H1 (cell line): ENCODE data around the gene TASOR2. TPM values are rescaled to one million over a fixed set of nuclear protein-coding genes. Genes with fewer than 3 reads are reported as not detected.

Experiments used
- CTCF ChIA-PET: fragments of 300-600 bp; sonication (Branson Sonifier 250); formaldehyde crosslinking; loops from one replicate; lab custom pipeline; 2021; ENCODE audit not compliant: partially characterized antibody; lab: Charles Lee
- POLR2A ChIA-PET: fragments of 300-600 bp; sonication (Branson Sonifier 250); formaldehyde crosslinking; loops from one replicate; lab custom pipeline; 2021; ENCODE audit warnings: inconsistent platforms; ENCODE audit not compliant: partially characterized antibody; lab: Charles Lee
- DNase-seq, 2 experiments: peaks; one replicate each; pipeline versions ENCODE4 v3.0.0 to v3.0.0-alpha.2; 2010 to 2022; ENCODE audit warnings: low spot score in 2 of 2, low read depth in 1 of 2, mixed read lengths in 1 of 2
- FAIRE-seq: peaks from 2 replicates; lab custom pipeline; 2011; peaks lifted over from hg19 to GRCh38; lab: Jason Lieb, UNC
- H2AFZ ChIP-seq: 2 replicates; pipeline ENCODE4 v1.8.1; 2012; ENCODE audit warnings: low read length, inconsistent platforms
- H2AK5ac ChIP-seq: 2 replicates; pipeline ENCODE4 v1.6.1; 2013; ENCODE audit warnings: low read depth, low read length
- H2BK120ac ChIP-seq: replicated peaks from 2 replicates; pipeline ENCODE3; 2013; ENCODE audit warnings: low read depth, low read length, inconsistent platforms
- H2BK12ac ChIP-seq: 2 replicates; pipeline ENCODE4 v1.6.1; 2013; ENCODE audit warnings: low read depth, low read length
- H2BK15ac ChIP-seq: 2 replicates; pipeline ENCODE4 v1.6.1; 2013; ENCODE audit warnings: low read length
- H2BK20ac ChIP-seq: 2 replicates; pipeline ENCODE4 v1.6.1; 2013; ENCODE audit warnings: low read length
- H2BK5ac ChIP-seq: 2 replicates; pipeline ENCODE4 v1.6.1; 2013; ENCODE audit warnings: low read depth, low read length
- H3K14ac ChIP-seq: 2 replicates; pipeline ENCODE4 v1.6.1; 2013; ENCODE audit warnings: inconsistent platforms; ENCODE audit not compliant: insufficient read length
- H3K18ac ChIP-seq: 2 replicates; pipeline ENCODE4 v1.6.1; 2013; ENCODE audit warnings: low read length; ENCODE audit errors: extremely low read depth
- H3K23ac ChIP-seq: 2 replicates; pipeline ENCODE4 v1.6.1; 2013; ENCODE audit warnings: inconsistent platforms; ENCODE audit not compliant: insufficient read length
- H3K23me2 ChIP-seq: 2 replicates; pipeline ENCODE4 v1.6.1; 2013; ENCODE audit warnings: low read depth, low read length
- H3K27ac ChIP-seq: 2 replicates; pipeline ENCODE4 v1.6.1; 2011; ENCODE audit warnings: low read depth, low read length, inconsistent platforms
- H3K27me3 ChIP-seq, 4 experiments: replicated peaks in 1 of 4; 1 replicate in 1 of 4; 2 replicates in 3 of 4; pipeline versions ENCODE4 v1.6.1 to v1.8.1; 2011 to 2013; ENCODE audit warnings: low read length in 3 of 4, mild to moderate bottlenecking in 3 of 4, inconsistent platforms in 2 of 4, mixed read lengths in 2 of 4, moderate library complexity in 1 of 4; ENCODE audit not compliant: control insufficient read depth in 3 of 4, insufficient read depth in 3 of 4; ENCODE audit errors: extremely low read depth in 1 of 4
- H3K36me3 ChIP-seq, 4 experiments: 2 replicates each; pipeline versions ENCODE4 v1.6.1 to v1.8.1; 2011 to 2013; ENCODE audit warnings: mild to moderate bottlenecking in 4 of 4, low read length in 3 of 4, moderate library complexity in 2 of 4, control low read depth in 1 of 4, inconsistent platforms in 1 of 4; ENCODE audit not compliant: insufficient read depth in 4 of 4, control insufficient read depth in 2 of 4
- H3K4ac ChIP-seq: replicated peaks from 2 replicates; pipeline ENCODE3; 2013; ENCODE audit warnings: low read length, low read depth, mixed read lengths, inconsistent platforms; ENCODE audit not compliant: insufficient read length
- H3K4me1 ChIP-seq, 4 experiments: replicated peaks in 1 of 4; 1 replicate in 1 of 4; 2 replicates in 3 of 4; pipeline versions ENCODE4 v1.6.1 to v1.8.1; 2011 to 2013; ENCODE audit warnings: low read length in 3 of 4, inconsistent platforms in 2 of 4, mixed read lengths in 1 of 4; ENCODE audit not compliant: insufficient read depth in 4 of 4, control insufficient read depth in 3 of 4
- H3K4me2 ChIP-seq, 2 experiments: 2 replicates each; pipeline versions ENCODE4 v1.6.1 to v1.8.1; 2011 to 2013; ENCODE audit warnings: low read depth in 2 of 2, low read length in 2 of 2, control low read depth in 1 of 2, inconsistent platforms in 1 of 2, mild to moderate bottlenecking in 1 of 2; ENCODE audit not compliant: insufficient read depth in 1 of 2
- H3K4me3 ChIP-seq, 4 experiments: fragments of 200-600, 300-600 bp in 1 of 4; sonication (generic), shearing (Covaris generic), sonication (Bioruptor Twin) in 1 of 4; 2 replicates each; pipeline versions ENCODE4 v1.5.1 to v1.8.1; 2011 to 2016; ENCODE audit warnings: low read length in 4 of 4, low read depth in 3 of 4, control low read depth in 2 of 4, inconsistent platforms in 2 of 4, mild to moderate bottlenecking in 2 of 4, mixed read lengths in 1 of 4, moderate library complexity in 1 of 4; ENCODE audit not compliant: insufficient read depth in 2 of 4; ENCODE audit errors: extremely low read depth in 1 of 4
- H3K56ac ChIP-seq: replicated peaks from 2 replicates; pipeline ENCODE3; 2013; ENCODE audit warnings: low read depth, mild to moderate bottlenecking, mixed read lengths, low read length, inconsistent platforms; ENCODE audit not compliant: insufficient read length
- H3K79me1 ChIP-seq: 2 replicates; pipeline ENCODE4 v1.6.1; 2013; ENCODE audit warnings: low read depth, low read length, control low read depth
- H3K79me2 ChIP-seq, 2 experiments: 2 replicates each; pipeline versions ENCODE4 v1.6.1 to v1.8.1; 2012 to 2013; ENCODE audit warnings: low read length in 2 of 2, mild to moderate bottlenecking in 2 of 2, inconsistent platforms in 1 of 2; ENCODE audit not compliant: insufficient read depth in 2 of 2, control insufficient read depth in 1 of 2
- H3K9ac ChIP-seq, 4 experiments: replicated peaks in 1 of 4; 1 replicate in 1 of 4; 2 replicates in 3 of 4; pipeline versions ENCODE4 v1.6.1 to v1.8.1; 2011 to 2013; ENCODE audit warnings: low read depth in 3 of 4, low read length in 3 of 4, control low read depth in 2 of 4, mild to moderate bottlenecking in 2 of 4, moderate library complexity in 2 of 4, inconsistent platforms in 1 of 4; ENCODE audit errors: extremely low read depth in 1 of 4
- H3K9me3 ChIP-seq, 2 experiments: 2 replicates each; pipeline versions ENCODE4 v1.6.1 to v1.8.1; 2012 to 2013; ENCODE audit warnings: mild to moderate bottlenecking in 2 of 2, moderate library complexity in 2 of 2, control low read depth in 1 of 2, inconsistent platforms in 1 of 2, low read depth in 1 of 2, low read length in 1 of 2, mixed read lengths in 1 of 2; ENCODE audit not compliant: insufficient read depth in 2 of 2
- H4K20me1 ChIP-seq, 2 experiments: replicated peaks in 1 of 2; 2 replicates each; pipeline versions ENCODE3 to v1.8.1; 2011 to 2013; ENCODE audit warnings: inconsistent platforms in 2 of 2, low read length in 2 of 2, mild to moderate bottlenecking in 1 of 2; ENCODE audit not compliant: insufficient read depth in 2 of 2, control insufficient read depth in 1 of 2
- H4K5ac ChIP-seq: 2 replicates; pipeline ENCODE4 v1.6.1; 2013; ENCODE audit warnings: low read length, low read depth, mixed read lengths, inconsistent platforms; ENCODE audit not compliant: insufficient read length
- H4K8ac ChIP-seq: 2 replicates; pipeline ENCODE4 v1.8.0; 2013; ENCODE audit warnings: mild to moderate bottlenecking, moderate library complexity, low read length, inconsistent platforms; ENCODE audit not compliant: insufficient read depth; ENCODE audit errors: extremely low read depth
- H4K91ac ChIP-seq: replicated peaks from 2 replicates; pipeline ENCODE3; 2013; ENCODE audit warnings: low read length, mixed read lengths, inconsistent platforms; ENCODE audit not compliant: insufficient read length
- WGBS, 2 experiments: shearing (Covaris generic) in 1 of 2; methylation state at CpG; one replicate each; pipeline versions ENCODE4 v1.1.6 to v1.1.7; 2013 to 2015; ENCODE audit warnings: low lambda C conversion rate in 2 of 2, mixed read lengths in 2 of 2, inconsistent platforms in 1 of 2, low coverage in 1 of 2, missing lambda C conversion rate in 1 of 2; ENCODE audit not compliant: insufficient replicate concordance in 2 of 2, insufficient coverage in 1 of 2, insufficient read length in 1 of 2; ENCODE audit errors: extremely low coverage in 1 of 2, missing lambda C conversion rate in 1 of 2; 5-methylcytosine and 5-hydroxymethylcytosine counted together
- polyA plus RNA-seq, 7 experiments: library from polyadenylated mRNA; depleted of rRNA in 3 of 7; stranded (reverse) in 5 of 7; unstranded in 2 of 7; fragments of >200 nt in 5 of 7; fragments of 200-250 nt in 2 of 7; gene quantifications; 1 replicate in 5 of 7; 2 replicates in 1 of 7; 4 replicates in 1 of 7; pipeline versions ENCODE4 v1.2.1 to v1.2.3, GENCODE V29; 2011 to 2013; ENCODE audit warnings: missing spikeins in 2 of 7, mixed read lengths in 2 of 7
- total RNA-seq: library from RNA; stranded (reverse); fragmentation: NEBNext Ultra II Directional; extraction: Animal tissue kit (Norgen Biotek cat#: 25700); gene quantifications from 2 replicates; pipeline ENCODE4 v1.2.1, GENCODE V29; 2021

TASOR2 gene
- total and polyA plus RNA-seq, 2 of the 8 experiments (the other 6 are each of a cell fraction or from before 2014, with no cell fraction given), result 13.1 to 74.9 TPM

DNA sequence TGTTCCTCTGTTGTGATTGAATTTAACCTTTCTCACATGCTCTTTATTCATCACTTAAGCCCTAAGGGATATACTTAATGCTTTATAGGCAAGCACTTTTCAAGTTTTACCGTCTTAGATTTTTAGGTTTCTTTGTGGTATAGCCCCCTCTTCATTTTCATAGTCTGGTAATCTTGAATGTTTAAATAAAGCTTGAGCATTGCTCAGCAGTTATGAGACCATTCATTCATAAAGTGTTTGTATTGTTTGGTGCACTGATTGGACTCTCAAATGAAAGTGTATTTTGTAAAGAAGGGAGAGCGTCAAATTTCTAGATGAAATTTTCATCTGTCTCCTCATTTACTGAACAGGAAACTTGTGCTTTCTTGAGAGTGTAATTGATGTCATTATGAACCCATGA is 25.2 kb downstream of the TASOR2 start:
- no peak for FAIRE-seq
- no peaks in the 10 kb centered on the region for H3K36me3 ChIP-seq
- CTCF ChIA-PET, result no interaction called here

More for the DNA sequence above, 25.2 kb downstream of the TASOR2 start:
- Histone ChIP-seq H3K4ac (no peak overlapping the region), H3K18ac (no peak overlapping the region), H4K91ac (no peak overlapping the region), H3K23me2 (no peaks in the 10 kb centered on the region), H3K9me3 (no peaks in the 10 kb centered on the region), H3K4me3 (no peak overlapping the region), H4K5ac (no peak overlapping the region), H3K27me3 (no peaks in the 10 kb centered on the region), H2AK5ac (no peak overlapping the region), H3K56ac (no peak overlapping the region), H4K8ac (no peak overlapping the region), H3K79me2 (peaks cover 0 to 86% of the 10 kb centered on the region in 2 experiments; a peak in 3 of 4 replicates), H2BK5ac (no peak overlapping the region), H2BK20ac (no peak overlapping the region), H3K9ac (no peak overlapping the region), H3K23ac (no peak overlapping the region), H4K20me1 (no peaks in the 10 kb centered on the region), H3K27ac (no peak overlapping the region), H2BK12ac (no peak overlapping the region), H3K4me2 (no peak overlapping the region), H2AFZ (no peak overlapping the region), H3K14ac (no peak overlapping the region), H2BK15ac (no peak overlapping the region), H3K79me1 (no peaks in the 10 kb centered on the region; the same call in 1 of the 2 replicates), H3K4me1 (no peaks in the 10 kb centered on the region), H2BK120ac (no peak overlapping the region)
- POLR2A ChIA-PET, result no interaction called here
- no peak for DNase-seq
- 93% methylated on average over 2 of the region's 2 CpGs; no CpG with 5 or more reads in 1 of the 2 experiments for WGBS, 2 experiments
